Measurements from ENCODE around the gene PLD1.

PLD1 gene

GRCh38 chr3:171813897-171814460, 3.7 kb upstream of the PLD1 start:
- no peak overlapping the region for H3K4me3 ChIP-seq (ENCODE audit: low read length)
- TF ChIP-seq ZNF274 (IDR thresholded peaks at IDR 0.05; ENCODE audit: low read depth, low read length): no peak

DNA sequence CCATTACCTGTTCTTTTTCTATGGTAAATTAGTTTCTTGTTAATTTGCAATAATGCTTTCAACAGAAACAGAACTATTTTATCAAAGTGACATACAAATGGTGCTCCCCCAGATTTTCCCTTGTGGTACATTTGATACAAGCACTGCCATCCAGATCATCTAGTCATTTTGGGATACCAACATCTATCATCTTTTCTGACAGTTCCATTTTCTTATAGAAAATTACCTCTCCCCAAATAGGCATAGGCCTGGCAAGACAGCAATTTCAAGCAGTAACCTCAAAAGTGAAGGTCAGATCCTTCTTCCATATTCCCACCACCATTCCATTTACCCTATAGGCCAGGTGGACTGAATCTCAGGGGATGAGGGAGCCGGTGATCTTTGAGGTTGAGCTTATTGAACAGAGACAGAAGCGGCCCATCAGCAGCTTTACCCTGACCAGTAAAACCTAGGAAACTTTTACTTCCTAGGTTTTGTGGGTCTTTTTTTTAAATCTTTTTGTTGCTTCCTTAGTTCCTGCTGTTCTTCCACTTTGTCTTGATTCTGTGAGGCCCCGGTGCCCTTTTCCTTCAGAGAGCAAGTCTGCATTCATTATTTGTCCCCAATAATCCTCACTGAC, 3.1 kb upstream of the PLD1 start:
- TF ChIP-seq ZNF274 (IDR thresholded peaks at IDR 0.05; ENCODE audit: low read depth, low read length): no peak
- H3K4me3 ChIP-seq (ENCODE audit: low read length): peak overlapping the region; percentile 6; the same call in 1 of the 2 replicates

GRCh38 chr3:171812811-171813210, 2.5 kb upstream of the PLD1 start:
- TF ChIP-seq ZNF274 (IDR thresholded peaks at IDR 0.05; ENCODE audit: low read depth, low read length): no peak
- no peak overlapping the region for H3K4me3 ChIP-seq (ENCODE audit: low read length)

- TF ChIP-seq ZNF274 (IDR thresholded peaks at IDR 0.05; ENCODE audit: low read depth, low read length): no peak
- no peak overlapping the region for H3K4me3 ChIP-seq (ENCODE audit: low read length)
These were observed 1.6 kb upstream of the PLD1 start for GRCh38 chr3:171811913-171812335.

DNA sequence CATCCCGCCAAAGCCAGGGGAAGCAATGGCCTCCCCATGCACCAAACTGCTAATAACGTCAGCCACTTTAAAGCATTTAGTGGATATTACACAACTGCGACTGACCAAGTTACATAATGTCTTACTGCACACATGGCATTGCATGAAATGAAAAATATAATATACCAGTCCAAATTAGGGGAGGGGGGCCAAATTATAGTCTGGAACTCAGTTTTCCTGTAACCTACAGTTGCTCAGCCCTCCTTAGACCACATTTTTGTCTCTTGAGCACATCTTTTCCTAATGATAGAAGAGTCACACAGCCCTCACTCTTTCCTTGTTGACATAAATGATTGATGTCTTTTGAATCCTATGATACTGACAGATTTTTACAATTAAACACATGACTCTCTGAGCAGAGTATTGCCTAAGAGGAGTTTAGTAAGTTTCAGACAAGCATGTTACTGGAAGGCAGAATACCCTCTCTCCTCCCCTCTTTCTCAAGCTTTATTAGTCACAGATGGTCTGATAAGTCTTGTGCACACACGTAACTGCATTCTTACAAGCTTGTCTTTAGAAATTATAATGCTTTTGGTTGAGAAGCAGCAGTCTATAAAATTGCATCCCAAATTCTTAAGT, 1.1 kb upstream of the PLD1 start:
- peak overlapping the region; percentile 82 for H3K4me3 ChIP-seq (ENCODE audit: low read length)
- TF ChIP-seq ZNF274 (IDR thresholded peaks at IDR 0.05; ENCODE audit: low read depth, low read length): no peak

- H3K4me3 ChIP-seq (ENCODE audit: low read length): peak overlapping the region; percentile 82
These were observed 479 bp upstream of the PLD1 start for GRCh38 chr3:171810629-171811294.

GRCh38 chr3:171809611-171809860, 747 bp downstream of the PLD1 start:
- peak overlapping the region; percentile 82 for H3K4me3 ChIP-seq (ENCODE audit: low read length)
- TF ChIP-seq ZNF274 (IDR thresholded peaks at IDR 0.05; ENCODE audit: low read depth, low read length): no peak

More at GRCh38 chr3:171810629-171811294, 479 bp upstream of the PLD1 start:
- no peak for TF ChIP-seq ZNF274 (IDR thresholded peaks at IDR 0.05; ENCODE audit: low read depth, low read length)

DNA sequence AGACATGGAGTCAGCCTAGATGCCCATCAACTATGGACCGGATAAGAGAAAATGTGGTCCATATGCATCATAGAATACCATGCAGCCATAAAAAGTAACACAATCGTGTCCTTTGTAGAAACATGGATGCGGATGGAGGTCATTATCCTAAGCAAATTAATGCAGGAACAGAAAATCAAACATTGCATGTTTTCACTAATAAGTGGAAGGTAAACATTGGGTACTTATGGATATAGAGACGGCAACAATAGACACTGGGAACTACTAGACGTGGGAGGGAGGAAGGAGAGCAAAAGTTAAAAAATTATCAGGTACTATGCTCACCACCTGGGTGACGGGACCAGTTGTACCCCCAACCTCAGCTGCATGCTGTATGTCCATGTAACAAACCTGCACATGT, 2.5 kb downstream of the PLD1 start:
- TF ChIP-seq ZNF274 (IDR thresholded peaks at IDR 0.05; ENCODE audit: low read depth, low read length): no peak
- no peak overlapping the region for H3K4me3 ChIP-seq (ENCODE audit: low read length)

DNA sequence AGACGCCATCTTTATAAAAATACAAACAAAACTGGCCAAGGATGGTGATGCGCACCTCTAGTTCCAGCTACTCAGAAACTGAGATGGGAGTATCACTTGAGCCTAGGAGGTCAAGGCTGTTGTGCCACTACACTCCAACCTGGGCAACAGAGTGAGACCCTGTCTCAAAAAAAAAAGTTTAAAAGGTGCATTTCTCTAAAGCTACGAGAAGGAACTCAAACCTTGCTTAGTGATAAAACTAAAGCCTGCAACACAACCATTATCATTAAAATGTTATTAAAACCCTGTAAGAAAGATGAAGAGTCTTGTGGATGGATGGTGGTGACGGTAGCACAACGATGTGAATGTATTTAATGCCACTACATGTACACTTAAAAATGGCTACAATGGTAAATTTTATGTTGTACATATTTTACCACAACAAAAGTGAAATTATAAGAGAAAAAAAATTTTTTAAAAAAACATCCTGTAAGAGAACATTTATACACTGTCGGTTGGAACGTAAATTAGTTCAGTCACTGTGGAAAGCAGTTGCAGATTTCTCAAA, 3.1 kb downstream of the PLD1 start:
- H3K4me3 ChIP-seq (ENCODE audit: low read length): 0 out of 2 replicates have a peak overlapping the region, but pooled peaks have one; percentile 28
- TF ChIP-seq ZNF274 (IDR thresholded peaks at IDR 0.05; ENCODE audit: low read depth, low read length): no peak

DNA sequence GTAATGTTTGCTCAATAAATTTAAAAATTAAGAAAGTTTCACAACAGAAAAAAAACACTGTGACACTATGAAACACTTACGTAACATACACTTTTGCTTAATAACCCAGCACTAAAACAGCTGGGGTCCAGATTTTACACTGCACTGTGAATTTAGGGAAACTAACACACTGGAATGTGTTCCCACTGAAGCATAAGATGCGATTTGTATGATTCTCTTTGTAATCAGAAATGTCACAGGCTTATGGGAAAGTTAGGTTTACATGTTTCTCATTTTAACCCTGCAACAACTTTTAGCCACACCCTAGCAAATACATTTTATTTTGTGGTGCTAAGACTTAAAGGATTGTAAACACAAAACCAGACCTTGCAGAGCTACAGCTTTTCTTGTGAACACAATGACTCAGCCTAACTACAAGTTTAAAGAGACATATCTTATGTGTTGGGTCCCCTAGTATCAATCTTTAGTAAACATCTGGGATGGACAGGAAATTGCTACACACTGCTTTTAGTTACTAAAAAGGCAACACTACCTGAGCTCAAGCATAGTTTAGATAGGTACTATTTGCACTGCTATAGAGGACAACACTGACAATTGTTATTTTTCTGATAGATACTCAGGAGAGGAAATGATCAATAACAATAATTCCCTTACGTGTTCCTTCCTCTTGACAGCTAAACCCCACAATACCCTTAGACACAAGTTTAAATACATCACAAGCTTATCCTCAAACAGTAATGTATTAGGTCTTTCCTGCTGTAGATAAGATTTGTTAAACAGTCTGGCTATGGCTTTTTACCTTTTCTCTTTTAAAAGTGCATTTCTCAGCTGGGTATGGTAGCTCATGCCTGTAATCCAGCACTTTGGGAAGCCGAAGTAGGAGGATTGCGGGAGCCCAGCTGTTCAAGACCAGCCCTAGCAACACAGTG, 3.8 kb downstream of the PLD1 start:
- TF ChIP-seq ZNF274 (IDR thresholded peaks at IDR 0.05; ENCODE audit: low read depth, low read length): no peak
- peak overlapping the region; percentile 28; the same call in 1 of the 2 replicates for H3K4me3 ChIP-seq (ENCODE audit: low read length)

DNA sequence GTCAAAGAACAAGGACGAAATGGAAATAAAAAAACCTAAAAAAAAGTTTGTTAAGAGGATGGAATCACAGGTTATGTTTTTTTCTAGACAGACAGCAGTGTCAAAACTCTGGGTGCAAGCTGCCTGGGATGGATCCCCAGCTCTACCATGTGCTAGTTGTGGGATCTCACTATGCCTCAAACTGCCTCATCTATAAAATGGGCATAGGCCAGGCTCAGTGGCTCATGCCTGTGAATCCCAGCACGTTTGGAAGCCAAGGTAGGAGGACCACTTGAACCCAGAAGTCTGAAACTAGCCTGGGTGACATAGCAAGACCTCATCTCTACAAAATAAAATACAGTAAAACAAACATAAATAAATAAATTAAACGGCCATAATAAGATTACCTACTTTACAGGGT, 4.6 kb downstream of the PLD1 start:
- no peak for TF ChIP-seq ZNF274 (IDR thresholded peaks at IDR 0.05; ENCODE audit: low read depth, low read length)

GRCh38 chr3:171804618-171805389, 5.5 kb downstream of the PLD1 start:
- no peak overlapping the region for H3K4me3 ChIP-seq (ENCODE audit: low read length)
- no peak for TF ChIP-seq ZNF274 (IDR thresholded peaks at IDR 0.05; ENCODE audit: low read depth, low read length)

More for the DNA sequence above, 4.6 kb downstream of the PLD1 start:
- H3K4me3 ChIP-seq (ENCODE audit: low read length): no peak overlapping the region

- TF ChIP-seq ZNF274 (IDR thresholded peaks at IDR 0.05; ENCODE audit: low read depth, low read length): no peak
- H3K4me3 ChIP-seq (ENCODE audit: low read length): no peak overlapping the region
These were observed 7.2 kb downstream of the PLD1 start for GRCh38 chr3:171803044-171803443.
